Retinal pigment epithelial cell (primary cell): ENCODE results near the gene PHF21B.

Experiments used
- DNase-seq: peaks from one replicate; pipeline ENCODE4 v3.0.0-alpha.2; 2010; ENCODE audit warnings: low read depth
- H3K4me3 ChIP-seq: 2 replicates; pipeline ENCODE4 v1.5.1; 2011; ENCODE audit warnings: mild to moderate bottlenecking, low read length, control low read depth, moderate library complexity
- TF ChIP-seq, protein P1 (sequence below): conservative IDR thresholded peaks from 2 replicates; pipeline ENCODE4 v1.5.1; 2011; ENCODE audit warnings: low read depth, low read length, control low read depth, inconsistent platforms

The PHF21B gene

DNA sequence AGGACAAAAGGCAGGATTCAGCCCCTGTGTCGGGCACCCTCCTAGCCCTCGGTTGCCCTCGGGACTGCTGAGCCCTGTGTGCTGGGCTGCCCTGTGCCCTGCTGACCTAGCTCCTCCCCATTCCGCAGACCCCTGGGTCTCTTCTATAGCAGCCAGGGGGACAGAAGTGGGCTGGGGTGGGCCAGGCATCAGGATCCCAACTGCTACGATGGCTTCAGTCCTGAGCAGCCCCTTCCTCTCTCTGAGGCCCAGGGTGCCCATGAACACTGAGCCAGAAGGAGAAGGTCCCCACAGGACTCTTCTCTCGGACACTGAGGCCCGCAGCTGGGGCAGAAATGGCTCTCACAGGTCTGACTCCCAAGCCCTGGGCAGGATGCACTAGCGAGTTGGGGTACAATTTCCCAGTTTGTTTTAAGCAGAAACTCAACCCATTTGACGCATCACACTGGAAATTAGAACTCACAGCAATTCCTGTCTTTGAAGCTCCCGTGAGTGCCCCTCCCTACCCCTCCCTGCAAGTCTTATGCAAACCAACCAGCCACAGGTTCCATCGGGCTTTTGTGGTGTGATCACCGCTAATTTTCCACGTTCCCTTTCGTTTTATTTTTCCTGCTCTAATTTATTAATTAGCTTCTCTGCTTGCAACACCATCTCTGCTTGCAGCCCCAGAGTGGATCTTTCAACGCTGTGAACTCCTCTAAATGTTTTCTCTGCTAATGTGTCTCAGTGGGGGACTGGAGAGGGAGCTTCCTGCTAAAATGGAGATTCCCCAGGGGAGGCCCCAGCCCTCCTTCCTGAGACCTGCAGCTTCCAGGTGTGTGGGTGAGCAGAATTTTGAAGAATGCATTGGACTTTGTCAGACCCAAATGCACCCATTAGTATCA is 56.7 kb downstream of the PHF21B start:
- TF ChIP-seq, protein P1, sequence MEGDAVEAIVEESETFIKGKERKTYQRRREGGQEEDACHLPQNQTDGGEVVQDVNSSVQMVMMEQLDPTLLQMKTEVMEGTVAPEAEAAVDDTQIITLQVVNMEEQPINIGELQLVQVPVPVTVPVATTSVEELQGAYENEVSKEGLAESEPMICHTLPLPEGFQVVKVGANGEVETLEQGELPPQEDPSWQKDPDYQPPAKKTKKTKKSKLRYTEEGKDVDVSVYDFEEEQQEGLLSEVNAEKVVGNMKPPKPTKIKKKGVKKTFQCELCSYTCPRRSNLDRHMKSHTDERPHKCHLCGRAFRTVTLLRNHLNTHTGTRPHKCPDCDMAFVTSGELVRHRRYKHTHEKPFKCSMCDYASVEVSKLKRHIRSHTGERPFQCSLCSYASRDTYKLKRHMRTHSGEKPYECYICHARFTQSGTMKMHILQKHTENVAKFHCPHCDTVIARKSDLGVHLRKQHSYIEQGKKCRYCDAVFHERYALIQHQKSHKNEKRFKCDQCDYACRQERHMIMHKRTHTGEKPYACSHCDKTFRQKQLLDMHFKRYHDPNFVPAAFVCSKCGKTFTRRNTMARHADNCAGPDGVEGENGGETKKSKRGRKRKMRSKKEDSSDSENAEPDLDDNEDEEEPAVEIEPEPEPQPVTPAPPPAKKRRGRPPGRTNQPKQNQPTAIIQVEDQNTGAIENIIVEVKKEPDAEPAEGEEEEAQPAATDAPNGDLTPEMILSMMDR, result no peak
- DNase-seq, result no peak

GRCh38 chr22:44951510-44951816 is 58.3 kb downstream of the PHF21B start:
- TF ChIP-seq, protein P1, result no peak
- H3K4me3 ChIP-seq, result no peak overlapping the region
- no peak for DNase-seq

More for the DNA sequence above, 56.7 kb downstream of the PHF21B start:
- H3K4me3 ChIP-seq, result no peak overlapping the region

DNA sequence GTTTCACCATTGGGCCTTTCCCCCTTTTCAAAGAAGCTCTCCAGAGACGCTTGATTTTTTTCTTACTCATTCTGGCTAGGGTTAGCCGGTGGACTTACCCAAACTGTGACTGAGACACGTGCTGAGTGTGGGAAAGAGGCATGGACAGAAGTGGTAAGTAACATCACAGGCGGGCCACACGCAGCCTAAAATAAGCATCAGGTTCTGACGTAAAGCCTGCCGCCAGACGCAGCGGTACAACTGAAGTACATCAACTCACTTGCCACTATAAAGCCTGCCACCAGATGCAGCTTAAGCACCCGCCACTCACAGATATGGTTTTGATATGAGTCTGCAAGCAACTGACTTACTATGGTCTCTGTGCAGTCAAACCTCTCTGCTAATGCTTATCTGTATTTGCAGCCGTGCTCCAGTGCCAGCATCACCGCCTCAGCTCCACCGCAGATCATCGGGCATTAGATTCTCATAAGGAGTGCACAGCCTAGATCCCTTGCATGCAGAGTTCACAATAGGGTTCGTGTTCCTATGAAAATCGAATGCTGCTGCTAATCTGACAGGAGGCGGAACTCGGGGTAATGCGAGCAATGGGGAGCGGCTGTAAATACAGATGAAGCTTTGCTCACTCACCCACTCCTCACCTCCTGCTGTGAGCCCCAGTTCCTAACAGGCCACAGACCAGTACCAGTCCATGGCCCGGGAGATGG is 58.8 kb downstream of the PHF21B start:
- no peak overlapping the region for H3K4me3 ChIP-seq
- TF ChIP-seq, protein P1, result no peak
- DNase-seq, result no peak

DNA sequence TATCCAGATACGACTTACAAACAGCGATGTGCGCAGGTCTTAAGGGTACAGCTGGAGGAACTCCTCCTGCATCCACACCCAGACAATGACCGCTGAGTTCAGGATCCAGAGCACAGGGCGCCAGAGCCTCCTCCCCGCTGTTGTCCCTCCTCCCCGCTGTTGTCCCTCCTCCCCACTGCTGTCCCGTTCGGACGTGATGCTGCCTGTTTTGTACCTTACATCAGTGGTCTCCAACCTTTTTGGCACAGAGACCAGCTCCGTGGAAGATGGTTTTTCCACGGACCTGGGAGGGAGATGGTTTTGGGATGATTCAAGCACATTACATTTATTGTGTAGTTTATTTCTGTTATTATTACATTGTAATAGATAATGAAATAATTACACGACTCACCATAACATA is 62.0 kb downstream of the PHF21B start:
- TF ChIP-seq, protein P1, result no peak
- no peak for DNase-seq
- H3K4me3 ChIP-seq, result no peak overlapping the region

DNA sequence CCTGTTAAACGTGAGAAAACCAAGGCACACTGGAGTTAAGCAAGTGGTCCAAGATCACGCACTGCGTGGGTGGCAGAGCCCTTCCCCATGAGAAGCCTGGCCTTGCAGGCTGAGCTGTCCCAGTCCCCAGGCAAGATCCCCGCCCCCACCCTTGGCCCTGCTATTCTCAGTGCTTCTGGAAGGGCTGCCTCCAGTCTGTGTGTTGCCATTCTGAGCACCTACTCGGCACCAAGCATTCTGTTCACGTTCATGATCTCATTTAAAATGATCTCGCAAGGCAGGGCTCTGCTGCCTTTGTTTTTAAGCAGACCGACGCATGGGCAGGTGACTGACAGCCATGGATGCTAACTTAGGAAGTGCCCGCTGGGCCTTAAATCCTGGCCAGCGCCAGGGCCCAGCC is 62.8 kb downstream of the PHF21B start:
- H3K4me3 ChIP-seq, result no peak overlapping the region
- no peak for DNase-seq
- TF ChIP-seq, protein P1, result no peak

- H3K4me3 ChIP-seq, result no peak overlapping the region
- TF ChIP-seq, protein P1, result no peak
- DNase-seq, result no peak
Observed at GRCh38 chr22:44944883-44945601, 64.8 kb downstream of the PHF21B start.
